Esophagus muscularis mucosa (tissue), 4 donors: Measurements from ENCODE around the gene MOBP.

Experiments used
- CTCF ChIP-seq, 3 experiments: fragments of 200-600 bp in 2 of 3; fragments of 450-650 bp in 1 of 3; sonication (generic) in 2 of 3; IDR thresholded peaks; one replicate each; pipeline ENCODE4 v1.5.1; 2017 to 2019; ENCODE audit warnings: antibody characterized with exemption in 3 of 3, mild to moderate bottlenecking in 2 of 3, moderate library complexity in 1 of 3
- EP300 ChIP-seq: sonication (generic); formaldehyde crosslinking; IDR thresholded peaks from one replicate; pipeline ENCODE4 v1.6.1; 2017; ENCODE audit warnings: antibody characterized with exemption
- POLR2A ChIP-seq: fragments of 450-650 bp; IDR thresholded peaks from one replicate; pipeline ENCODE4 v1.6.1; 2017; ENCODE audit warnings: antibody characterized with exemption, moderate library complexity, mild to moderate bottlenecking, low read depth
- POLR2AphosphoS5 ChIP-seq, 2 donors: sonication (generic); formaldehyde crosslinking; IDR thresholded peaks; one replicate each; pipeline ENCODE4 v1.6.1; 2017; ENCODE audit warnings: antibody characterized with exemption in 2 of 2

GRCh38 chr3:39460677-39461076, 6.8 kb upstream of the MOBP start:
- TF ChIP-seq CTCF (IDR thresholded peaks at IDR 0.05): no peak
- no peak for TF ChIP-seq EP300
- TF ChIP-seq POLR2A: no peak
- TF ChIP-seq POLR2AphosphoS5 (IDR thresholded peaks at IDR 0.05): no peak
